Measurements from ENCODE around the gene FOXA2. TPM values are rescaled to one million over a fixed set of nuclear protein-coding genes. Genes with fewer than 3 reads are reported as not detected.

FOXA2 gene
- total RNA-seq, 1 experiment from 2014 or later, result 28.0 TPM

DNA sequence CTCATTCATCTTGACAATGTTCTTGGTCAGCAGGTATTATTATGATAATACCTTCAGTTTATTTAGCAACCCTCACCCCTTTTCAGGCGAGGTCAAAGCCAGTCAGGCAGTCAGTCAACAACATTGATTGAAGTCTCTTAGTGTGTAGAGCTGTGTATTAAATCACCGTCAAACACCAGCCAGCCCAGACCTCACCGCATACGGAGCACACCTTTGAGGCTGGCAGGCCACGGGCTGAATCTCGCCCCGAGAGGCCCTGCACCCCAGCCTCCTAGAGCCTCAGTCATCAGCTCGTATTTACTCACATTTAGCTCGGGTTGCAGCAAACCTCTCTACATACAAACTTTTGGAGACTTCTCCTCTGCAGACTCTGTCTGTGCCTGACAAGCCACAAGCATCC lies 36.0 kb upstream of the FOXA2 start:
- ChIA-PET POLR2A (no interaction called here), CTCF (no interaction called here)
- peaks cover 5% of the 10 kb centered on the region; the same call in 1 of the 2 replicates for H3K27me3 ChIP-seq (ENCODE audit: control insufficient read depth, insufficient read depth, low read length)
- H3K27ac ChIP-seq (ENCODE audit: low read length), result no peak overlapping the region
- no peaks in the 10 kb centered on the region for H3K9me3 ChIP-seq (ENCODE audit: control insufficient read depth, insufficient read depth, low read depth, low read length)
- TF ChIP-seq POLR2AphosphoS5 (IDR thresholded peaks at IDR 0.05; ENCODE audit: low read depth, low read length) (no peak), TCF7L2 (IDR thresholded peaks at IDR 0.05; ENCODE audit: low read depth, low read length) (no peak), SIN3A (IDR thresholded peaks at IDR 0.05; ENCODE audit: borderline replicate concordance, insufficient read depth, low read depth, low read length) (no peak)
- TF ChIP-seq, protein P1, sequence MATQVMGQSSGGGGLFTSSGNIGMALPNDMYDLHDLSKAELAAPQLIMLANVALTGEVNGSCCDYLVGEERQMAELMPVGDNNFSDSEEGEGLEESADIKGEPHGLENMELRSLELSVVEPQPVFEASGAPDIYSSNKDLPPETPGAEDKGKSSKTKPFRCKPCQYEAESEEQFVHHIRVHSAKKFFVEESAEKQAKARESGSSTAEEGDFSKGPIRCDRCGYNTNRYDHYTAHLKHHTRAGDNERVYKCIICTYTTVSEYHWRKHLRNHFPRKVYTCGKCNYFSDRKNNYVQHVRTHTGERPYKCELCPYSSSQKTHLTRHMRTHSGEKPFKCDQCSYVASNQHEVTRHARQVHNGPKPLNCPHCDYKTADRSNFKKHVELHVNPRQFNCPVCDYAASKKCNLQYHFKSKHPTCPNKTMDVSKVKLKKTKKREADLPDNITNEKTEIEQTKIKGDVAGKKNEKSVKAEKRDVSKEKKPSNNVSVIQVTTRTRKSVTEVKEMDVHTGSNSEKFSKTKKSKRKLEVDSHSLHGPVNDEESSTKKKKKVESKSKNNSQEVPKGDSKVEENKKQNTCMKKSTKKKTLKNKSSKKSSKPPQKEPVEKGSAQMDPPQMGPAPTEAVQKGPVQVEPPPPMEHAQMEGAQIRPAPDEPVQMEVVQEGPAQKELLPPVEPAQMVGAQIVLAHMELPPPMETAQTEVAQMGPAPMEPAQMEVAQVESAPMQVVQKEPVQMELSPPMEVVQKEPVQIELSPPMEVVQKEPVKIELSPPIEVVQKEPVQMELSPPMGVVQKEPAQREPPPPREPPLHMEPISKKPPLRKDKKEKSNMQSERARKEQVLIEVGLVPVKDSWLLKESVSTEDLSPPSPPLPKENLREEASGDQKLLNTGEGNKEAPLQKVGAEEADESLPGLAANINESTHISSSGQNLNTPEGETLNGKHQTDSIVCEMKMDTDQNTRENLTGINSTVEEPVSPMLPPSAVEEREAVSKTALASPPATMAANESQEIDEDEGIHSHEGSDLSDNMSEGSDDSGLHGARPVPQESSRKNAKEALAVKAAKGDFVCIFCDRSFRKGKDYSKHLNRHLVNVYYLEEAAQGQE (IDR thresholded peaks at IDR 0.05; ENCODE audit: insufficient read depth in 1 of 2, low read depth in 2 of 2, low read length in 1 of 2), result no peak
- TF ChIP-seq, protein P2, sequence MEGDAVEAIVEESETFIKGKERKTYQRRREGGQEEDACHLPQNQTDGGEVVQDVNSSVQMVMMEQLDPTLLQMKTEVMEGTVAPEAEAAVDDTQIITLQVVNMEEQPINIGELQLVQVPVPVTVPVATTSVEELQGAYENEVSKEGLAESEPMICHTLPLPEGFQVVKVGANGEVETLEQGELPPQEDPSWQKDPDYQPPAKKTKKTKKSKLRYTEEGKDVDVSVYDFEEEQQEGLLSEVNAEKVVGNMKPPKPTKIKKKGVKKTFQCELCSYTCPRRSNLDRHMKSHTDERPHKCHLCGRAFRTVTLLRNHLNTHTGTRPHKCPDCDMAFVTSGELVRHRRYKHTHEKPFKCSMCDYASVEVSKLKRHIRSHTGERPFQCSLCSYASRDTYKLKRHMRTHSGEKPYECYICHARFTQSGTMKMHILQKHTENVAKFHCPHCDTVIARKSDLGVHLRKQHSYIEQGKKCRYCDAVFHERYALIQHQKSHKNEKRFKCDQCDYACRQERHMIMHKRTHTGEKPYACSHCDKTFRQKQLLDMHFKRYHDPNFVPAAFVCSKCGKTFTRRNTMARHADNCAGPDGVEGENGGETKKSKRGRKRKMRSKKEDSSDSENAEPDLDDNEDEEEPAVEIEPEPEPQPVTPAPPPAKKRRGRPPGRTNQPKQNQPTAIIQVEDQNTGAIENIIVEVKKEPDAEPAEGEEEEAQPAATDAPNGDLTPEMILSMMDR (IDR thresholded peaks at IDR 0.05), result no peak
- BruUV-seq (replicated peaks), result no TSS peak
- H3K4me1 ChIP-seq (ENCODE audit: control insufficient read depth, insufficient read depth, low read length), result no peaks in the 10 kb centered on the region
- no peaks in the 10 kb centered on the region for H3K36me3 ChIP-seq (ENCODE audit: control insufficient read depth, insufficient read depth, low read length)
- DNase-seq (ENCODE audit: low read depth, low spot score) (no peak), ATAC-seq (no peak)
- intact Hi-C loops (cut with micrococcal nuclease; ENCODE audit: unreplicated experiment) (no loop called here), in situ Hi-C loops (cut with HindIII; ENCODE audit: low pct_unique_long_range_greater_than_20kb, low sequenced_read_pairs) (no loop called here)
- no peak overlapping the region for H3K4me3 ChIP-seq (ENCODE audit: low read depth in 2 of 2, low read length in 2 of 2)

DNA sequence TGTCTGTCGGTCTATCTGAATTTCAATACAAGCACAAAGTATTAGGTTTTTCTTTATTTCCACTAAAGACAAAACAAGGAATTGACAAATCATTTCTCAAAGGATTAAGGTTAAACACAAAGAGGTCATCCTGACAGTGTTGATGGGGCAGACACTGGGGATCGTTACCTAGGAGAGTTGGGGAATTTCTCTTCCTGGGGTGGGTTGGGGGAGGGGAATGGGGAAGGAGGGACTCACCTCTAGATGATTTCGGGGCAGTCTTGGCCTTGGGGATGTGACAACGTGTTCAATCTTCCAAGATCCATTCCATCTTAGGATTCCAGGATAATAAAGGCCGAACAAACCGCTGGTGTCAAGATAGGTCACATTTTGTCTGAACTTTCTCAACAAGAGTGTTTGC lies 35.4 kb upstream of the FOXA2 start:
- intact Hi-C loops (cut with micrococcal nuclease; ENCODE audit: unreplicated experiment), result no loop called here
- TF ChIP-seq SIN3A (IDR thresholded peaks at IDR 0.05; ENCODE audit: borderline replicate concordance, insufficient read depth, low read depth, low read length) (no peak), TCF7L2 (IDR thresholded peaks at IDR 0.05; ENCODE audit: low read depth, low read length) (no peak), POLR2AphosphoS5 (IDR thresholded peaks at IDR 0.05; ENCODE audit: low read depth, low read length) (no peak)
- TF ChIP-seq, protein P1 (IDR thresholded peaks at IDR 0.05; ENCODE audit: insufficient read depth in 1 of 2, low read depth in 2 of 2, low read length in 1 of 2), result no peak
- TF ChIP-seq, protein P2 (IDR thresholded peaks at IDR 0.05), result no peak
- DNase-seq (ENCODE audit: low read depth, low spot score) (no peak), ATAC-seq (no peak)
- CTCF ChIA-PET, result no interaction called here
- in situ Hi-C loops (cut with HindIII; ENCODE audit: low pct_unique_long_range_greater_than_20kb, low sequenced_read_pairs), result no loop called here
- Histone ChIP-seq H3K4me1 (ENCODE audit: control insufficient read depth, insufficient read depth, low read length) (no peaks in the 10 kb centered on the region), H3K27ac (ENCODE audit: low read length) (no peak overlapping the region), H3K36me3 (ENCODE audit: control insufficient read depth, insufficient read depth, low read length) (no peaks in the 10 kb centered on the region), H3K4me3 (ENCODE audit: low read depth in 2 of 2, low read length in 2 of 2) (no peak overlapping the region), H3K9me3 (ENCODE audit: control insufficient read depth, insufficient read depth, low read depth, low read length) (no peaks in the 10 kb centered on the region), H3K27me3 (ENCODE audit: control insufficient read depth, insufficient read depth, low read length) (peaks cover 5% of the 10 kb centered on the region; the same call in 1 of the 2 replicates)
- POLR2A ChIA-PET, result no interaction called here
- BruUV-seq (replicated peaks), result no TSS peak

Measured in Panc1 (cell line).